SK-N-SH (cell line): ENCODE results near the gene UGP2.
"Not testable (repeated sequence)": the region's sequence is repeated elsewhere in the genome, so short reads cannot be mapped to it uniquely, and the experiment has no call there.

Experiments
- CTCF ChIP-seq: fragments of 200-600 bp; sonication (generic); IDR thresholded peaks from 2 replicates; pipeline ENCODE4 v1.6.1; 2017; ENCODE audit warnings: antibody characterized with exemption, mild to moderate bottlenecking, moderate library complexity
- EP300 ChIP-seq, 2 experiments: IDR thresholded peaks; 2 replicates each; pipeline versions ENCODE4 v1.4.0 to v1.6.1; 2012; ENCODE audit warnings: borderline replicate concordance in 1 of 2, low read depth in 1 of 2, low read length in 1 of 2
- EZH2phosphoT487 ChIP-seq: fragments of 200-600 bp; sonication (generic); IDR thresholded peaks from 2 replicates; pipeline ENCODE4 v1.6.1; 2017; ENCODE audit warnings: low read depth, mixed run types, mild to moderate bottlenecking, antibody characterized with exemption, moderate library complexity, borderline replicate concordance
- JUND ChIP-seq: IDR thresholded peaks from 2 replicates; pipeline ENCODE4 v1.4.0; 2012
- MXI1 ChIP-seq: IDR thresholded peaks from 2 replicates; pipeline ENCODE4 v1.6.1; 2012; ENCODE audit warnings: mild to moderate bottlenecking, low read depth, low read length, improper control_type of control experiment
- PBX3 ChIP-seq: IDR thresholded peaks from 2 replicates; pipeline ENCODE4; 2012
- POLR2AphosphoS5 ChIP-seq: IDR thresholded peaks from 2 replicates; pipeline ENCODE4 v1.6.1; 2012; ENCODE audit warnings: low read depth, low read length
- SIN3A ChIP-seq: IDR thresholded peaks from 2 replicates; pipeline ENCODE4 v1.6.1; 2012; ENCODE audit warnings: low read depth, mild to moderate bottlenecking, low read length, moderate library complexity, borderline replicate concordance
- SMC3 ChIP-seq: IDR thresholded peaks from 2 replicates; pipeline ENCODE4 v1.6.1; 2012; ENCODE audit warnings: low read depth, low read length, improper control_type of control experiment
- TEAD4 ChIP-seq: IDR thresholded peaks from 2 replicates; pipeline ENCODE4 v1.4.0; 2012; ENCODE audit warnings: mild to moderate bottlenecking, borderline replicate concordance; ENCODE audit not compliant: insufficient read depth
- USF2 ChIP-seq: fragments of 150-350 bp; IDR thresholded peaks from 2 replicates; pipeline ENCODE4 v1.6.1; 2017; ENCODE audit warnings: antibody characterized with exemption, low read length, low read depth, borderline replicate concordance
- YY1 ChIP-seq: IDR thresholded peaks from 2 replicates; pipeline ENCODE4 v1.4.0; 2012; ENCODE audit warnings: low read depth, mild to moderate bottlenecking
- ZBTB33 ChIP-seq: IDR thresholded peaks from 2 replicates; pipeline ENCODE4 v1.4.0; 2012; ENCODE audit warnings: low read depth, borderline replicate concordance

- not testable (repeated sequence) for TF ChIP-seq POLR2AphosphoS5; USF2; TEAD4; CTCF; PBX3; EZH2phosphoT487; SIN3A; JUND; EP300 (IDR thresholded peaks at IDR 0.05; ENCODE audit: borderline replicate concordance in 1 of 2, low read depth in 1 of 2, low read length in 1 of 2); YY1; ZBTB33; SMC3; MXI1
Measured at GRCh38 chr2:63932104-63932503, 90.4 kb downstream of the UGP2 start.
